Liver (tissue), 9 donors: Measurements from ENCODE around the gene PROX1. TPM values are rescaled to one million over a fixed set of nuclear protein-coding genes. Genes with fewer than 3 reads are reported as not detected.

Source experiments
- DNase-seq: peaks from one replicate; pipeline ENCODE4 v3.0.0-alpha.2; 2017; ENCODE audit warnings: low spot score
- H3K27ac ChIP-seq, 2 donors: one replicate each; pipeline ENCODE4 v1.7.0; 2013; ENCODE audit warnings: inconsistent platforms in 2 of 2, low read length in 2 of 2, control low read depth in 1 of 2, low read depth in 1 of 2, mild to moderate bottlenecking in 1 of 2
- H3K27me3 ChIP-seq, 4 donors: one replicate each; pipeline versions ENCODE4 v1.6.1 to v1.7.0; 2013; ENCODE audit warnings: low read length in 3 of 4, inconsistent platforms in 1 of 4, mild to moderate bottlenecking in 1 of 4, moderate library complexity in 1 of 4; ENCODE audit not compliant: control insufficient read depth in 4 of 4, insufficient read depth in 4 of 4
- H3K36me3 ChIP-seq, 4 donors: one replicate each; pipeline versions ENCODE4 v1.6.1 to v1.7.0; 2013; ENCODE audit warnings: low read length in 3 of 4, mild to moderate bottlenecking in 3 of 4, low read depth in 1 of 4, moderate library complexity in 1 of 4; ENCODE audit not compliant: control insufficient read depth in 4 of 4, insufficient read depth in 3 of 4
- H3K4me1 ChIP-seq, 4 donors: one replicate each; pipeline versions ENCODE4 v1.6.1 to v1.7.0; 2013; ENCODE audit warnings: low read length in 3 of 4, mild to moderate bottlenecking in 3 of 4, moderate library complexity in 1 of 4; ENCODE audit not compliant: control insufficient read depth in 4 of 4, insufficient read depth in 4 of 4
- H3K4me3 ChIP-seq, 3 donors: one replicate each; pipeline versions ENCODE4 v1.6.1 to v1.7.0; 2013; ENCODE audit warnings: low read length in 3 of 3, control low read depth in 1 of 3, low read depth in 1 of 3, mild to moderate bottlenecking in 1 of 3
- H3K9ac ChIP-seq, 2 donors: one replicate each; pipeline ENCODE4 v1.7.0; 2013; ENCODE audit warnings: low read length in 2 of 2, mild to moderate bottlenecking in 2 of 2, moderate library complexity in 2 of 2, control low read depth in 1 of 2, low read depth in 1 of 2
- H3K9me3 ChIP-seq, 4 donors: one replicate each; pipeline versions ENCODE4 v1.6.1 to v1.7.0; 2013; ENCODE audit warnings: low read length in 3 of 4; ENCODE audit not compliant: control insufficient read depth in 4 of 4
- ATF3 ChIP-seq: IDR thresholded peaks from 2 replicates; pipeline ENCODE4 v1.6.1; 2016; ENCODE audit warnings: antibody characterized with exemption
- CTCF ChIP-seq: fragments of 150-350 bp; IDR thresholded peaks from 2 replicates; pipeline ENCODE4 v1.5.1; 2017; ENCODE audit warnings: improper control_type of control experiment, low read depth, low read length; ENCODE audit not compliant: missing input control
- EGR1 ChIP-seq, 2 donors: IDR thresholded peaks; 2 replicates each; pipeline ENCODE4 v1.6.1; 2016 to 2018; ENCODE audit warnings: antibody characterized with exemption in 2 of 2, low read depth in 2 of 2
- FOXA1 ChIP-seq: IDR thresholded peaks from 2 replicates; pipeline ENCODE4 v1.6.1; 2016; ENCODE audit warnings: antibody characterized with exemption
- GABPA ChIP-seq, 2 donors: IDR thresholded peaks in 1 of 2; conservative IDR thresholded peaks in 1 of 2; 2 replicates each; pipeline ENCODE4 v1.6.1; 2016; ENCODE audit warnings: antibody characterized with exemption in 2 of 2, mild to moderate bottlenecking in 1 of 2, moderate library complexity in 1 of 2
- HNF4A ChIP-seq, 2 donors: conservative IDR thresholded peaks; 2 replicates each; pipeline ENCODE4 v1.6.1; 2016; ENCODE audit warnings: antibody characterized with exemption in 2 of 2, mild to moderate bottlenecking in 2 of 2
- HNF4G ChIP-seq: IDR thresholded peaks from 2 replicates; pipeline ENCODE4 v1.6.1; 2016; ENCODE audit warnings: antibody characterized with exemption
- JUND ChIP-seq, 2 donors: IDR thresholded peaks; 2 replicates each; pipeline ENCODE4 v1.6.1; 2016; ENCODE audit warnings: antibody characterized with exemption in 2 of 2
- MAX ChIP-seq: IDR thresholded peaks from 2 replicates; pipeline ENCODE4 v1.6.1; 2016; ENCODE audit warnings: antibody characterized with exemption
- NR2F2 ChIP-seq: IDR thresholded peaks from 2 replicates; pipeline ENCODE4 v1.6.1; 2016; ENCODE audit warnings: antibody characterized with exemption
- RAD21 ChIP-seq, 2 donors: IDR thresholded peaks; 2 replicates each; pipeline ENCODE4 v1.6.1; 2016; ENCODE audit warnings: antibody characterized with exemption in 2 of 2, mild to moderate bottlenecking in 2 of 2
- REST ChIP-seq: IDR thresholded peaks from 2 replicates; pipeline ENCODE4 v1.6.1; 2016; ENCODE audit warnings: antibody characterized with exemption, mild to moderate bottlenecking
- RXRA ChIP-seq, 2 donors: IDR thresholded peaks; 2 replicates each; pipeline ENCODE4 v1.6.1; 2017 to 2018; ENCODE audit warnings: antibody characterized with exemption in 2 of 2, mild to moderate bottlenecking in 1 of 2
- SP1 ChIP-seq: IDR thresholded peaks from 2 replicates; pipeline ENCODE4 v1.6.1; 2018; ENCODE audit warnings: antibody characterized with exemption, mild to moderate bottlenecking
- TAF1 ChIP-seq: conservative IDR thresholded peaks from 2 replicates; pipeline ENCODE4 v1.6.1; 2016; ENCODE audit warnings: antibody characterized with exemption, mild to moderate bottlenecking
- YY1 ChIP-seq: IDR thresholded peaks from 2 replicates; pipeline ENCODE4 v1.6.1; 2016; ENCODE audit warnings: antibody characterized with exemption, mild to moderate bottlenecking
- ZBTB33 ChIP-seq: IDR thresholded peaks from 2 replicates; pipeline ENCODE4 v1.6.1; 2016; ENCODE audit warnings: antibody characterized with exemption
- WGBS: extraction: QIAGEN DNeasy Blood & Tissue Kit; methylation state at CpG from one replicate; pipeline ENCODE4 v1.1.7; 2013; 5-methylcytosine and 5-hydroxymethylcytosine counted together
- polyA plus RNA-seq, 2 donors: library from polyadenylated mRNA; stranded (reverse) in 1 of 2; unstranded in 1 of 2; fragments of 200-250 nt in 1 of 2; fragments of >200 nt in 1 of 2; fragmentation: Nextera tagmentation in 1 of 2; extraction: Ambion mirVana in 1 of 2; gene quantifications; one replicate each; pipeline versions ENCODE4 v1.2.1 to v1.2.3, GENCODE V29; 2013 to 2015
- total RNA-seq, 2 donors: library from RNA; depleted of rRNA; stranded (reverse); fragments of >200 nt; gene quantifications; one replicate each; pipeline ENCODE4 v1.2.3, GENCODE V29; 2014
- donor health status: healthy.
- donor health status: healthy.
- donor health status: healthy.
- donor health status: healthy.
- donor health status: healthy.

The PROX1 gene
- total and polyA plus RNA-seq, 4 donors: 18.3 to 101 (median 31.3) TPM

GRCh38 chr1:213996320-213997037 is 8.7 kb downstream of the PROX1 start:
- Histone ChIP-seq H3K9ac (no peak overlapping the region), H3K27me3 (no peaks in the 10 kb centered on the region), H3K4me1 (peaks cover 6 to 58% (median 28%) of the 10 kb centered on the region in 4 donors), H3K27ac (no peak overlapping the region), H3K4me3 (no peak overlapping the region), H3K9me3 (no peaks in the 10 kb centered on the region), H3K36me3 (peaks cover 8 to 53% (median 16%) of the 10 kb centered on the region in 4 donors)
- DNase-seq: peak; percentile 12
- TF ChIP-seq NR2F2 (no peak), EGR1 (IDR thresholded peaks at IDR 0.05; ENCODE audit: low read depth in 2 of 2) (no peak), JUND (IDR thresholded peaks at IDR 0.05) (no peak), REST (no peak), MAX (no peak), YY1 (no peak), FOXA1 (no peak), GABPA (IDR thresholded peaks at IDR 0.05 in 1 of 2, conservative IDR thresholded peaks at IDR 0.05 in 1 of 2) (no peak), SP1 (no peak), RXRA (IDR thresholded peaks at IDR 0.05) (no peak), CTCF (no peak), TAF1 (no peak), ATF3 (no peak), RAD21 (IDR thresholded peaks at IDR 0.05) (no peak), HNF4A (conservative IDR thresholded peaks at IDR 0.05) (no peak), ZBTB33 (no peak), HNF4G (no peak)
- 86% methylated on average over 15 of the region's 15 CpGs for WGBS
